GM13977 (cell line): ENCODE measurements around the gene GPR31.
"Not testable (repeated sequence)": the region's sequence is repeated elsewhere in the genome, so short reads cannot be mapped to it uniquely, and the experiment has no call there.

Experiments used
- DNase-seq: peaks from one replicate; pipeline ENCODE4 v3.0.0; 2012; ENCODE audit warnings: low spot score
- CTCF ChIP-seq: IDR thresholded peaks from 2 replicates; pipeline ENCODE4 v1.5.1; 2012; ENCODE audit warnings: mild to moderate bottlenecking, control low read depth; ENCODE audit not compliant: insufficient read depth; ENCODE audit errors: extremely low read depth, missing control alignments
- in situ Hi-C: fragments of 300-500 bp; cut with MboI; formaldehyde crosslinking; loops from one replicate; pipeline ENCODE4 v1.12.0; 2022; ENCODE audit warnings: low sequenced_read_pairs, low pct_unique_long_range_greater_than_20kb, mixed read lengths, inconsistent platforms; ENCODE audit not compliant: unreplicated experiment

The GPR31 gene

GRCh38 chr6:167157863-167158262 is at the start of gene GPR31:
Gene GPR31, minus strand, starts transcription at chr6:167157980. Its CDS starts 149 bp downstream, at chr6:167157831.
- DNase-seq, result no peak
- TF ChIP-seq CTCF, result no peak
- in situ Hi-C loops, result no loop called here

GRCh38 chr6:167207527-167207926 is 49.7 kb upstream of the GPR31 start:
- in situ Hi-C loops, result no loop called here
- no peak for DNase-seq
- no peak for TF ChIP-seq CTCF

- in situ Hi-C loops, DNase-seq: not testable (repeated sequence)
These were observed 47.5 kb upstream of the GPR31 start for GRCh38 chr6:167205316-167205715.

- in situ Hi-C loops, DNase-seq: not testable (repeated sequence)
These were observed 46.2 kb upstream of the GPR31 start for GRCh38 chr6:167204059-167204348.

GRCh38 chr6:167203261-167204058 is 45.7 kb upstream of the GPR31 start:
- in situ Hi-C loops, DNase-seq: not testable (repeated sequence)

- in situ Hi-C loops, DNase-seq: not testable (repeated sequence)
These were observed 44.8 kb upstream of the GPR31 start for GRCh38 chr6:167202613-167203012.

GRCh38 chr6:167200806-167201205 is 43.0 kb upstream of the GPR31 start:
- DNase-seq, result no peak
- in situ Hi-C loops, result no loop called here
- TF ChIP-seq CTCF, result no peak

- in situ Hi-C loops, DNase-seq: not testable (repeated sequence)
These were observed 38.3 kb upstream of the GPR31 start for GRCh38 chr6:167195941-167196610.

- in situ Hi-C loops, DNase-seq: not testable (repeated sequence)
These were observed 35.8 kb upstream of the GPR31 start for GRCh38 chr6:167193515-167194125.

- in situ Hi-C loops, DNase-seq: not testable (repeated sequence)
These were observed 33.3 kb upstream of the GPR31 start for GRCh38 chr6:167191043-167191583.

GRCh38 chr6:167187275-167187674 is 29.5 kb upstream of the GPR31 start:
- DNase-seq, in situ Hi-C loops: not testable (repeated sequence)

GRCh38 chr6:167185101-167185500 is 27.3 kb upstream of the GPR31 start:
- in situ Hi-C loops, DNase-seq: not testable (repeated sequence)

GRCh38 chr6:167182913-167183314 is 25.1 kb upstream of the GPR31 start:
- in situ Hi-C loops, result not testable (repeated sequence)

GRCh38 chr6:167181351-167181750 is 23.6 kb upstream of the GPR31 start:
- DNase-seq, in situ Hi-C loops: not testable (repeated sequence)

More at GRCh38 chr6:167182913-167183314, 25.1 kb upstream of the GPR31 start:
- DNase-seq, result not testable (repeated sequence)
